Subcutaneous abdominal adipose tissue (tissue), 5 donors: ENCODE results near the gene GFRA1.

Experiments used
- H3K27ac ChIP-seq: one replicate; pipeline ENCODE4 v1.7.0; 2013; ENCODE audit warnings: low read depth, mild to moderate bottlenecking, inconsistent platforms, low read length, moderate library complexity
- H3K27me3 ChIP-seq, 5 donors: one replicate each; pipeline ENCODE4 v1.7.0; 2013; ENCODE audit warnings: low read length in 5 of 5, inconsistent platforms in 1 of 5; ENCODE audit not compliant: control insufficient read depth in 5 of 5, insufficient read depth in 4 of 5
- H3K36me3 ChIP-seq, 5 donors: one replicate each; pipeline ENCODE4 v1.7.0; 2013; ENCODE audit warnings: low read length in 5 of 5; ENCODE audit not compliant: control insufficient read depth in 5 of 5, insufficient read depth in 5 of 5
- H3K4me1 ChIP-seq, 5 donors: one replicate each; pipeline ENCODE4 v1.7.0; 2013; ENCODE audit warnings: low read length in 5 of 5, mild to moderate bottlenecking in 3 of 5, moderate library complexity in 1 of 5; ENCODE audit not compliant: control insufficient read depth in 5 of 5, insufficient read depth in 5 of 5
- H3K4me3 ChIP-seq, 5 donors: one replicate each; pipeline ENCODE4 v1.7.0; 2013; ENCODE audit warnings: low read length in 5 of 5, low read depth in 1 of 5
- H3K9ac ChIP-seq, 5 donors: one replicate each; pipeline ENCODE4 v1.7.0; 2013; ENCODE audit warnings: low read length in 5 of 5, mild to moderate bottlenecking in 4 of 5, moderate library complexity in 3 of 5
- H3K9me3 ChIP-seq, 5 donors: one replicate each; pipeline ENCODE4 v1.7.0; 2013; ENCODE audit warnings: low read length in 5 of 5; ENCODE audit not compliant: control insufficient read depth in 5 of 5
- donor health status: healthy.
- donor health status: healthy.
- donor health status: healthy.
- donor health status: healthy.
- donor health status: healthy.

Gene GFRA1

DNA sequence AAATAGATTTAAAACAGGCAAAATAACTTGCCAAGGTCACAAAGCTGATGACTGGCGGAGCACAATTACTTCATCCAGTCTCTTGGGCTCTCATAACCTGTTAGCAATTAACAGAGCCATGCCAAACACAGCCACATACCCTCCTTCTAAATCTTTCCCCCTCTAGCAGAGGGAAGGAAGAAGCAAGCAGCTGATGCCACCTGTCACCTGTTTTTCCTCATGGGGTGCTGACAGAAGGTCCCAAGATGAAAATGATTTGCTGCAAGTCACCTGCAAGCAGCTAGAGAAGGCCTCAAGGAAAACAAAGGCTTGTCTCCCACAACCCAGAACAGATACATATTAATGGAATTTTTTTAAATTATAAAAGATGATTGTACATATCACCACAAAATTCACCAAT lies 117.8 kb downstream of the GFRA1 start:
- no peak overlapping the region for H3K9ac ChIP-seq
- H3K4me1 ChIP-seq = no peaks in the 10 kb centered on the region
- no peaks in the 10 kb centered on the region for H3K27me3 ChIP-seq
- H3K36me3 ChIP-seq = no peaks in the 10 kb centered on the region
- H3K4me3 ChIP-seq = no peak overlapping the region
- H3K27ac ChIP-seq = no peak overlapping the region
- H3K9me3 ChIP-seq = no peaks in the 10 kb centered on the region

DNA sequence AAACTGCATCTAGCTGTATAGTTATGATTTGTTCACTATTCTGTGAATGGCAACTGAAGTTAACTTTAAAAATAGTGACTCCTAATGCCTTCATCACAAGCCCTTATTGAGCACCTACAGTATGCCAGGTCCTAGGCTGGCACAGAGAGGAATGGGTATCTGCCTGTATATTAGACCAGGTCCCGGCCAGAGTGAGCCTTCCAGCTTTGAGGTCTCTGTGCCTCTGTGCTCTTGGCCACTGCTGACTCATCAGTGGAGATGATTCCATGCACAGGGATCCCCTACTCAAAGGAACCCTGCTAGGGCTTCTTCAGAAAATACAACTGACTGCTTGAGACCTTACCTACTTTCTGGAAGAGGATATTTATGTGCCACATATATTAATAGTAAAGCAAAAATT lies 118.4 kb downstream of the GFRA1 start:
- no peaks in the 10 kb centered on the region for H3K4me1 ChIP-seq
- no peak overlapping the region for H3K9ac ChIP-seq
- no peaks in the 10 kb centered on the region for H3K27me3 ChIP-seq
- no peaks in the 10 kb centered on the region for H3K36me3 ChIP-seq
- H3K27ac ChIP-seq = no peak overlapping the region
- no peaks in the 10 kb centered on the region for H3K9me3 ChIP-seq
- H3K4me3 ChIP-seq = no peak overlapping the region

DNA sequence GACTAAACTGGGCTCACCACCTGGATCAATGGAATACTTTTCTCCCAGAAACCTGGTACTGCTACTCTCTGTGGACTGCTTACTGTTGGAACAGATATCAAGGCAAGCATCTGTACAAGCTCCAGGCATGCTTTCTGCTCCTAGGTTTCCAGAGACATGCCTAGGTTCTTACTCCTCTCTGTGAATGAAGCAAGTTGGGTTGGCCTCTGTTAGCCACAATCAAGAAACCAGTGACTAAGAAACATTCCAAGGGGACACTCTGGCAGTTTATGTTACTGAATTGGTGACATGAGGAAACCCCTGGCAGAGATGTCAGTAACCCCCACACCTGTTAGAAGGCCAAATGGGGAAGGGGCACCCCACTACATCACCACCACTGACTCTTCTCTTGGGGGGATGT lies 121.9 kb downstream of the GFRA1 start:
- Histone ChIP-seq H3K27ac (no peak overlapping the region), H3K4me3 (no peak overlapping the region), H3K9ac (no peak overlapping the region), H3K27me3 (no peaks in the 10 kb centered on the region), H3K4me1 (peaks cover 0 to 5% (median 3%) of the 10 kb centered on the region in 5 donors), H3K9me3 (no peaks in the 10 kb centered on the region), H3K36me3 (no peaks in the 10 kb centered on the region)

DNA sequence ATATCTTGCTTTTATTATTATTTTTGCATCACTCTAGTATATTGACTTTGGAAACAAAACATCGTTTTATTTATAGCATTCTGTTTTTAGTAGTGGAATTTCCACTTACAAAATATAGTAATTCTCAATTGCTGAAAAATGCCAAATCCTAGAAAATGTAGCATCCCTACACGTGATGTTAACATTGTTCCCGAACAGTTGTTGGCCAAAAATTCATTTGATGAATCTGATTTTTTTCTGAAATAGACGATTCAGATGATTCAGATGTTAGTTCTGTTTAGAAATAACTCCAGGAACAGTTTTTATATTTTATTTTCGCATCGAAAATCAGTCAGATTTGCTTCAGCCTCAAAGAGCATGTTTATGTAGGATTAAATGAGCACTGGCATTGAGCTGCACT lies 122.4 kb downstream of the GFRA1 start:
- Histone ChIP-seq H3K9me3 (no peaks in the 10 kb centered on the region), H3K27me3 (no peaks in the 10 kb centered on the region), H3K36me3 (no peaks in the 10 kb centered on the region), H3K9ac (no peak overlapping the region), H3K4me3 (no peak overlapping the region), H3K27ac (no peak overlapping the region), H3K4me1 (peaks cover 0 to 5% (median 3%) of the 10 kb centered on the region in 5 donors)

DNA sequence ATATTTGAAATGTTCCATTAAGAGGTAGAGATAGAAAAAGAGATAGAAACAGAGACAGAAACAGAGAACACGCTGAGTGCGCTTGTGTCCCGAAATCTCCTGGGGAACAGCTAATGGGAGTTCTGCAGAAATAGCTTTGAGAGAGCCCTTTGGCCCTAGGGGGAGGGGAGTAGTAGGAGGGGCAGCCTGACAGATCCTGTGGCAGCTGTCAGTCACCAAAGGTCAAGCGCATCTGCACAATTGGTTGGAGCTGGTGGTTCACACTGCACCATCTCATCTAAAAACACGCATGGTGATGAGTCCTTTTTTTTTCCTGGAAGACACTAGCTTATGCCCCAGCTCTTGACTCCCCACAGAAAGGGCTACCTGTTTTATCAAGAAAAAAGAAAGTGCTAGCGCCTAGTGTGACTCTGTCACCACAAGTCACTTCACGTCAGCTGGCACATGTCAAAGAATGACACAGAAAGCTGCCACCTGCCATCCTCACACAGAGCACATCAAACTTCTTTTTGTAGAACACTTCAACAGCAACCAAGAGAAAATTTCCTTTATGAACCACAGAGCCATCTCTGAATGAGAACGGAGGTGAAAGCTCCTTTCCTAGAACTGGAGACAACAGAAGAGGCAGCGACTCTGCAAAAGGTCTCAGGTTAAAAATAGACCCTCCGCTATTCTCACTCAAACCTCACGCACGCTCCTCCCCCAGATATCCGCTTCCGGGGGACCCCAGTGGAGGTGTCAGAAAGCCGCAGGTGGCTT lies 125.7 kb downstream of the GFRA1 start:
- Histone ChIP-seq H3K9ac (no peak overlapping the region), H3K4me1 (peaks cover 0 to 5% (median 3%) of the 10 kb centered on the region in 5 donors), H3K27me3 (no peaks in the 10 kb centered on the region), H3K9me3 (no peaks in the 10 kb centered on the region), H3K4me3 (no peak overlapping the region), H3K27ac (no peak overlapping the region), H3K36me3 (no peaks in the 10 kb centered on the region)

DNA sequence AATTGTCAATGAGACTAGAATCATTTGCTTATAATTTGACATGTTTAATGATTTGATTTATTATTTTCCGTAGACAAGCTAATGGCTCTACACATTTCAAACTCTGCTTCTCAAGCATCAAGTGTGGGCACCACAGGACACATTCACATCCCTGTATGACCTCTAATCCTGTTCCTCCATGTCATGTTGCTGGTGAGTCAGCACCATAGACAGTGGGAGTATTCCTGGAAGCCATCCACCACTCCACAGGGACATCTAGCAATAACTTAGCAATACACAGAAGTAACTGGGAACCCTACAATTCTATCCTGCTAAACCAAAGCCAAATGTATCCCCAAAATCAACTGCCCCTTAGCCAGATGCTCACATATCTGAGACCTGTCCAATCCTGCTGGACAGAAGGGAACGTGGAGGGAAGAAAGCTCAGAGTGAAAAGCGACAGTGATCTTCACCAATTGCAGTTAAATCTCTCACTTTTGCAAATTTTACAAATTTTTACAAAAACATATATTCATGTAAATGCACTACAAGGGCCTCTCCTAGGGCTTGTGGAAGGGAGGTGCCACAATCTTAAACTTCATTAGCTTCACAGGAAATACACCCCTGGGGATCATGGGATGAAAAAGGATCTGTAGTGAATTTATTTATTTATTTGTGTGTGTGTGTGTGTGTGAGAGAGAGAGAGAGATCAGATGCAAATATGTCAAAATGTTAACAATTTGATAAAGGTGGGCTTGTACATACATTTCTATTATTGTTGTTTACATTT lies 126.5 kb downstream of the GFRA1 start:
- Histone ChIP-seq H3K4me3 (no peak overlapping the region), H3K27ac (no peak overlapping the region), H3K9ac (no peak overlapping the region), H3K9me3 (no peaks in the 10 kb centered on the region), H3K36me3 (no peaks in the 10 kb centered on the region), H3K4me1 (peaks cover 0 to 5% (median 3%) of the 10 kb centered on the region in 5 donors), H3K27me3 (no peaks in the 10 kb centered on the region)

DNA sequence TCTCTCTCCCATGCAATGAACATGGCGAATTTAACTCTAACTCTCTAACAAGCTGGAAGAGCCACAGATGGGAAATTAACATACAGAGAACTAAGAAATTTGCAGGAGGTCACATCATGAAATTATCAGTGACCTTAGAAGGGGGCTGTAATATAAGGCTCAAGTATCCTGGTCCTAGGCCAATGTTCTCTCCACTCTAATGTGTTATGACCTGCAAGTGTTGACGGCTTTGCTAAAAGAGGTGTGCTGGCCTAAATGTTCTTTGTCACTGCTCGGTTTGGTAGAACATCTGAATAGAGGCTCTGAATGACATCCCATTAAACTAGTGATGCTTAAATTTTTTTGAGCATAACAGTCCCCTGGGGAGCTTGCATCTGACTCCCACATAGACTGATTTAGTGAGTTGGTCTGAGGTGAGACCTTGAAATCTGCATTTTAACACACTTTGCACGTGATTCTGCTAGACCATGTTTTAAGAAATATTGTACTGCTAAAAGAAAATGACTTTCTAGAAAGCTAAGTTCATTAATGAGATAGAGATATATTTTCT lies 129.3 kb downstream of the GFRA1 start:
- H3K4me1 ChIP-seq = peaks cover 0 to 8% (median 3%) of the 10 kb centered on the region in 5 donors
- no peak overlapping the region for H3K4me3 ChIP-seq
- no peaks in the 10 kb centered on the region for H3K36me3 ChIP-seq

DNA sequence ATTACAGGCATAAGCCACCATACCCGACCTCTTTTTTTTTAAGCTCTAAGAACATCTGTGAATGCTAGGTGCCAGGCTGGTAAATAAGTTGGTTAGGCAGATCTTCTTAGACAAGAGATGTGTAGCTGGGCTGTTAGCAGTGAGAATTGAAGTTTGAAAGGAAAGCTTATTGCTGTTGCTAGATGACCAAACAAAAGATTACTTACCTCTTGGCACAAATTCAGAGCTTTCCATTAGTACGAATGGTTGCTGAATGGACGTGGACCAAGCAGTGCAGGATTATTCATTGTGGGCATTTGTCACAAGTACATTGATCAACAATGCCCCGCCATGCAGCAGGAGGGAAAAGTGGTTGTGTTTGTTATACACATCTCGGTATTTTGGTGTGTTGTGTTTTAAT lies 131.2 kb downstream of the GFRA1 start:
- Histone ChIP-seq H3K36me3 (no peaks in the 10 kb centered on the region), H3K9ac (no peak overlapping the region), H3K27ac (no peak overlapping the region), H3K27me3 (no peaks in the 10 kb centered on the region), H3K4me1 (peaks cover 0 to 8% (median 3%) of the 10 kb centered on the region in 5 donors), H3K4me3 (no peak overlapping the region), H3K9me3 (no peaks in the 10 kb centered on the region)

More for the DNA sequence above, 129.3 kb downstream of the GFRA1 start:
- Histone ChIP-seq H3K9me3 (no peaks in the 10 kb centered on the region), H3K27me3 (no peaks in the 10 kb centered on the region), H3K27ac (no peak overlapping the region), H3K9ac (no peak overlapping the region)

DNA sequence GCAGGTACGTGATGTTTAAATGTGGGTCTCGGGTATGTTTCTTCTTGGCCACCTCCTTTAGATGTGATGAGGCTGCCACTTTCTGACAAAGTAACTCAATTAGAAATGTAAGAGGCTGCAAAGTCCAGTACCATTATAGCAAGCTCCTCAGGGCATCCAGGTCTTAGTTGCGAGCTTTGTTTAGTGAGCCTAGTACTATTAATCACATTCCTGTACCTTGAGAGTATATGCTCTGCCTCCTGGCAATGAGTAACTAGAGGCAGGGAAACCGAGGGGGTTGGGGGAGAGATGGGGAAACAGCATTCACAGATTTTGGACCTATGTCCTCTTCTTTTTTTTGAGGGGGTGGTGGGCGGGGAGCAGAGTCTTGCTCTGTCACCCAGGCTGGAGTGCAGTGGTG lies 131.8 kb downstream of the GFRA1 start:
- H3K27me3 ChIP-seq = no peaks in the 10 kb centered on the region
- peaks cover 0 to 6% (median 0%) of the 10 kb centered on the region in 5 donors for H3K4me1 ChIP-seq
- no peaks in the 10 kb centered on the region for H3K9me3 ChIP-seq
- H3K9ac ChIP-seq = no peak overlapping the region
- no peaks in the 10 kb centered on the region for H3K36me3 ChIP-seq
- H3K4me3 ChIP-seq = no peak overlapping the region
- no peak overlapping the region for H3K27ac ChIP-seq

DNA sequence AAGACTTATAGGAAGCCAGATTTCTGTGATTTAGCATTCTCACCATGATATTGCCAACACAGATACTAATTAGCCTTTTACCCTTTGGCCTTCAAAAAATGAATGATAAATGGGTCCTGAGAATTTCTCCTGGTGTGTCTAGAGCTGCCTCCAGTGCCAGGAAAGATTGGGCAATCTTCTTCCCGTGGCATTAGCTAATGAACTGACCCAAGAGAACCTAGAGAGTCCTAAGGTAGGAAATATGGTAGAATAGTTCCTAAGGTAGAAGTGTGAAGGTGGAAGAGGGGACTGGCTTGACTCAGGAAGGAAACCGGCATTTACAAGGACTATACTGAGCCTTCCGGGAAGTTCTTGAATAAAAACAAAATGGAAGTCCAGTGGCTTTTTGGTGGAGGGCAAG lies 133.1 kb downstream of the GFRA1 start:
- Histone ChIP-seq H3K4me1 (peaks cover 0 to 6% (median 0%) of the 10 kb centered on the region in 5 donors), H3K36me3 (no peaks in the 10 kb centered on the region), H3K4me3 (no peak overlapping the region), H3K27ac (no peak overlapping the region), H3K9ac (no peak overlapping the region), H3K9me3 (no peaks in the 10 kb centered on the region), H3K27me3 (no peaks in the 10 kb centered on the region)
